ENCODE measurements around the gene FBXL13.

DNA sequence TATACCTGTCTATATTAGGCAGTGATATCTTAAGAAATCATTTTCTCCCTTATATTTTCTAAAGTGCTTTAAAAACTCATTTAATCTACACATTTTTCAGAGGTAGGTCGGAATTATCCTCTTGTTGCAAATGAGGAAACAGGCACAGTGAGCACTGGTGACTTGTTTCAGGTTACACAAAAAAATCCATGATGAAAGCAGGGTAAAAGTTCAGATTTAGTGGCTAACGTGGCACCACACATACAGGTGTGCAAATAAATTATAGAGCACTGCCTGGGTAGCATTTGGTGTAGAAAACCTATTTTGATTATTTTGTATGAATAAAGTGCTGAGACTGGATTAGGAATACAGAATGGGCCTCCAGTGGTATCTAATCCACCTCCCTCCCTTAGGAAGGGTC, 26.9 kb upstream of the FBXL13 start:
- no peak for TF ChIP-seq CTCF (IDR thresholded peaks at IDR 0.05; ENCODE audit: insufficient read depth, low read length)
- TF ChIP-seq POLR2AphosphoS5 (IDR thresholded peaks at IDR 0.05; ENCODE audit: low read depth) = no peak
- no peak for TF ChIP-seq GABPA (IDR thresholded peaks at IDR 0.05; ENCODE audit: low read depth)
